Measurements from ENCODE around the gene PDZRN3. TPM values are rescaled to one million over a fixed set of nuclear protein-coding genes. Genes with fewer than 3 reads are reported as not detected.

The PDZRN3 gene
- total and polyA plus RNA-seq, 4 donors, result 7.3 to 36.4 (median 16.3) TPM

DNA sequence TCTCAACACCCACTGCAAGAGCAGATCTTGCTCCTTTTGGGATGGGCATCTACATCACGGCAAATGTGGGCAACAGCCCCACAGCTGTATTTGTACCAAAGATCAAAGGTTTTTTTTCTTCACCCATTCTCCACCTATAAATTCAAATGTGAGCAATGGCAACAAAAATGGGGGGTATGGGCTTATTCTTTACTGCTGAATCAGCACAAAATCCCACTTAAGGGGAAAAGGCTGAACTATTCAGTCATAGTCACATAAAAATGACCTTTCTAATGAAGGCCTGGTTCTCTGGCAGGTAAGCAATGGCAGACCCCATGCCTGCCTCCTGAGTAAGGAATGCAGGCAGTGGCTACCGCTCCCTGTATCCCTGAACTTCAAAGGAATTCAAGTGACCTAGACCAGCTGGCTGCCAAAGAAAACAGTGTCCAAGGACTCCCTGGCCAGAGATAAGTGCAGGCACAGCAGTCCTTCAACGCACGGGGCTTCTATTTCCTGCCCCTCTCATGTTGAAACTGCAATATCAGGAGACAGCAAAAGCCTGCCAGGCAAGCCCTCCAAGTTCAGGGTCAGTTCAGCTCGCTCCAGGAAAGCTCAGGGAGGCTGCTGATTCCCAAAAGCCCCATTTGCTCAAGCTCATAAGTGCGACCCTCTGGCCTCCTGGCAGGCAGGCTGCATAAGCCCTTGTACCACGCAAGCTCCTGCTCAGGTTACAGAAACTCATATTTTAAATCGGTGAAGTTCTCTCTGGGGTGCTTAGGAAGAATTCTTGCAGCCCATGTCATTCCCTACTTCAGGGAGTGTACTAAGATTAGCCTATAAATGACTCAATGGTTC, 134.1 kb downstream of the PDZRN3 start:
- TF ChIP-seq, protein P1, sequence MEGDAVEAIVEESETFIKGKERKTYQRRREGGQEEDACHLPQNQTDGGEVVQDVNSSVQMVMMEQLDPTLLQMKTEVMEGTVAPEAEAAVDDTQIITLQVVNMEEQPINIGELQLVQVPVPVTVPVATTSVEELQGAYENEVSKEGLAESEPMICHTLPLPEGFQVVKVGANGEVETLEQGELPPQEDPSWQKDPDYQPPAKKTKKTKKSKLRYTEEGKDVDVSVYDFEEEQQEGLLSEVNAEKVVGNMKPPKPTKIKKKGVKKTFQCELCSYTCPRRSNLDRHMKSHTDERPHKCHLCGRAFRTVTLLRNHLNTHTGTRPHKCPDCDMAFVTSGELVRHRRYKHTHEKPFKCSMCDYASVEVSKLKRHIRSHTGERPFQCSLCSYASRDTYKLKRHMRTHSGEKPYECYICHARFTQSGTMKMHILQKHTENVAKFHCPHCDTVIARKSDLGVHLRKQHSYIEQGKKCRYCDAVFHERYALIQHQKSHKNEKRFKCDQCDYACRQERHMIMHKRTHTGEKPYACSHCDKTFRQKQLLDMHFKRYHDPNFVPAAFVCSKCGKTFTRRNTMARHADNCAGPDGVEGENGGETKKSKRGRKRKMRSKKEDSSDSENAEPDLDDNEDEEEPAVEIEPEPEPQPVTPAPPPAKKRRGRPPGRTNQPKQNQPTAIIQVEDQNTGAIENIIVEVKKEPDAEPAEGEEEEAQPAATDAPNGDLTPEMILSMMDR (IDR thresholded peaks at IDR 0.05; ENCODE audit: control extremely low read depth, extremely low read depth), result no peak
- 34 to 58% methylated on average over 8 of the region's 8 CpGs for WGBS, 2 donors
- peak; percentile 61 for ATAC-seq (ENCODE audit: insufficient read depth, low FRiP score)
- H3K9me3 ChIP-seq (ENCODE audit: control insufficient read depth in 4 of 4, insufficient read depth in 3 of 4, low read length in 3 of 4), result no peaks in the 10 kb centered on the region
- H3K4me1 ChIP-seq (ENCODE audit: control insufficient read depth in 5 of 5, insufficient read depth in 5 of 5, low read length in 5 of 5), result peaks cover 2 to 47% (median 32%) of the 10 kb centered on the region in 5 donors
- no peaks in the 10 kb centered on the region for H3K27me3 ChIP-seq (ENCODE audit: control insufficient read depth in 3 of 3, insufficient read depth in 3 of 3, low read length in 2 of 3)
- no peak overlapping the region for H3K4me3 ChIP-seq
- no peak overlapping the region for H3K9ac ChIP-seq (ENCODE audit: insufficient read depth in 1 of 2, low read length in 2 of 2)
- peak overlapping the region in 1 of 2 donors; percentile 74 for H3K27ac ChIP-seq (ENCODE audit: low read depth in 1 of 2, low read length in 1 of 2)
- DNase-seq, result peak; percentile 54 to 80 (median 69)
- H3K36me3 ChIP-seq (ENCODE audit: control insufficient read depth in 4 of 4, insufficient read depth in 4 of 4, low read length in 4 of 4), result no peaks in the 10 kb centered on the region

DNA sequence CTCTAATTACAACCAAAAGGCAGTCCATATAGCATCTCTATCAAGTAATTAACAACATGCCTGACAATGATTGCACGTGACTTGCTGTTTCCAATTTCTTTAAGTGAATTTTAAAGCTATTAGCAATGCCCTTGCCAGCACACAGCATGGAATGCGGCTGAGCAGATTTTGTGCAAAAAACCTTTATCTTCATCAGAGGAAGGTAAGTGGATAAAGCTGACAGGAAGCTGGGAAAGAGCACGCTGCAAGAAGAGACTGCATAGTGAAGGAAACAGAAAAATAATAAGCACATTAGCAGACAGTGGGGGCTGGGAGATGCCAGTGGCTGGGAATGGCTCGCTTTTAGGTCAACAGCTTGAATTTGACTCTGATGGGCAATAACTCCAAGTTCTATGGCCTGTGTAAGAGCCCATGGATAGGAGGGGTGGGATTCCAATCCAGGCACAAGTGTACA, 138.8 kb downstream of the PDZRN3 start:
- no peak overlapping the region for H3K27ac ChIP-seq (ENCODE audit: low read depth in 1 of 2, low read length in 1 of 2)
- ATAC-seq (ENCODE audit: insufficient read depth, low FRiP score) (no peak), DNase-seq (no peak)
- WGBS, 2 donors, result 50 to 62% methylated on average over 4 of the region's 4 CpGs
- H3K9ac ChIP-seq (ENCODE audit: insufficient read depth in 1 of 2, low read length in 2 of 2), result peak overlapping the region in 1 of 2 donors; percentile 15
- TF ChIP-seq, protein P1 (IDR thresholded peaks at IDR 0.05; ENCODE audit: control extremely low read depth, extremely low read depth), result no peak
- H3K4me1 ChIP-seq (ENCODE audit: control insufficient read depth in 5 of 5, insufficient read depth in 5 of 5, low read length in 5 of 5), result peaks cover 2 to 47% (median 30%) of the 10 kb centered on the region in 5 donors
- H3K27me3 ChIP-seq (ENCODE audit: control insufficient read depth in 3 of 3, insufficient read depth in 3 of 3, low read length in 2 of 3), result no peaks in the 10 kb centered on the region
- H3K36me3 ChIP-seq (ENCODE audit: control insufficient read depth in 4 of 4, insufficient read depth in 4 of 4, low read length in 4 of 4), result peaks cover 0 to 2% (median 0%) of the 10 kb centered on the region in 4 donors
- H3K9me3 ChIP-seq (ENCODE audit: control insufficient read depth in 4 of 4, insufficient read depth in 3 of 4, low read length in 3 of 4), result no peaks in the 10 kb centered on the region
- H3K4me3 ChIP-seq, result no peak overlapping the region

DNA sequence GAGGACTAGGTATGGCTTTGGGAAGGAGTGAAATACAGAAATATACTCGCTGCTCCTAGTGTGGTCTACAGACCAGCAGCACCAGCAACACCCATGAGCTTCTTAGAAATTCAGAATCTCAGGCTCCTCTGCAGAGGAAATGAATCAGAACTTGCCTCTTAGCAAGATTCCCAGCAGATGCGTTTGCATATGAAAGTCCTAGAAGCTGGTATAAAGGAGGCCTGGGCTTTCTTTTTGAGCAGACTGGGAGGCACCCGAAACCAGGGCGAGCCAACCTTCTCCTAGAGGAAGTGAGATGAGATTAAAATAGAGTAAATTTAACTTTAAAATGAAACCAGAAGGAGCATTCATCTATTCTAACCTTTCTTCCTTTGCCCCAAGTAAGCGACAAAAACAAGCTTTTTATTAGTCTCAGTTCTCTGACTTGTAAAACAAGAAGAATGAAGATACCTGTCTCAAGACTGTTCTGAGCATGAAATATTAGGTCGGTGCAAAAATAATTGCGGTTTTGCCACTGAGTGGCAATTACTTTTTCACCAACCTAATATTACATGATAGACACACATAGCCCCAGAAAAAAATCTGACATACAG, 140.0 kb downstream of the PDZRN3 start:
- Histone ChIP-seq H3K4me1 (ENCODE audit: control insufficient read depth in 5 of 5, insufficient read depth in 5 of 5, low read length in 5 of 5) (peaks cover 4 to 47% (median 21%) of the 10 kb centered on the region in 5 donors), H3K9me3 (ENCODE audit: control insufficient read depth in 4 of 4, insufficient read depth in 3 of 4, low read length in 3 of 4) (no peaks in the 10 kb centered on the region), H3K27ac (ENCODE audit: low read depth in 1 of 2, low read length in 1 of 2) (peak overlapping the region in 1 of 2 donors; percentile 60), H3K9ac (ENCODE audit: insufficient read depth in 1 of 2, low read length in 2 of 2) (no peak overlapping the region), H3K36me3 (ENCODE audit: control insufficient read depth in 4 of 4, insufficient read depth in 4 of 4, low read length in 4 of 4) (peaks cover 0 to 2% (median 0%) of the 10 kb centered on the region in 4 donors), H3K4me3 (no peak overlapping the region), H3K27me3 (ENCODE audit: control insufficient read depth in 3 of 3, insufficient read depth in 3 of 3, low read length in 2 of 3) (no peaks in the 10 kb centered on the region)
- TF ChIP-seq, protein P1 (IDR thresholded peaks at IDR 0.05; ENCODE audit: control extremely low read depth, extremely low read depth), result no peak
- WGBS, 2 donors, result 65 to 68% methylated on average over 7 of the region's 7 CpGs
- ATAC-seq (ENCODE audit: insufficient read depth, low FRiP score) (no peak), DNase-seq (no peak)
